MM.1S (cell line): ENCODE results near the gene BCAR3.

Experiments used
- EZH2 ChIP-seq: fragments of 300-600 bp; sonication (generic); optimal IDR thresholded peaks from 2 replicates; pipeline ENCODE3; 2017; ENCODE audit warnings: low read depth, mild to moderate bottlenecking, antibody characterized with exemption, low read length, mixed read lengths
- TF ChIP-seq, protein P1 (sequence below): fragments of 300-600 bp; sonication (generic); IDR thresholded peaks from 2 replicates; pipeline ENCODE4 v1.5.1; 2016; ENCODE audit warnings: antibody characterized with exemption, low read length, mixed read lengths

- TF ChIP-seq, protein P1, sequence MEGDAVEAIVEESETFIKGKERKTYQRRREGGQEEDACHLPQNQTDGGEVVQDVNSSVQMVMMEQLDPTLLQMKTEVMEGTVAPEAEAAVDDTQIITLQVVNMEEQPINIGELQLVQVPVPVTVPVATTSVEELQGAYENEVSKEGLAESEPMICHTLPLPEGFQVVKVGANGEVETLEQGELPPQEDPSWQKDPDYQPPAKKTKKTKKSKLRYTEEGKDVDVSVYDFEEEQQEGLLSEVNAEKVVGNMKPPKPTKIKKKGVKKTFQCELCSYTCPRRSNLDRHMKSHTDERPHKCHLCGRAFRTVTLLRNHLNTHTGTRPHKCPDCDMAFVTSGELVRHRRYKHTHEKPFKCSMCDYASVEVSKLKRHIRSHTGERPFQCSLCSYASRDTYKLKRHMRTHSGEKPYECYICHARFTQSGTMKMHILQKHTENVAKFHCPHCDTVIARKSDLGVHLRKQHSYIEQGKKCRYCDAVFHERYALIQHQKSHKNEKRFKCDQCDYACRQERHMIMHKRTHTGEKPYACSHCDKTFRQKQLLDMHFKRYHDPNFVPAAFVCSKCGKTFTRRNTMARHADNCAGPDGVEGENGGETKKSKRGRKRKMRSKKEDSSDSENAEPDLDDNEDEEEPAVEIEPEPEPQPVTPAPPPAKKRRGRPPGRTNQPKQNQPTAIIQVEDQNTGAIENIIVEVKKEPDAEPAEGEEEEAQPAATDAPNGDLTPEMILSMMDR: no peak
- no peak for TF ChIP-seq EZH2
Measured at GRCh38 chr1:93685918-93686317, 4.3 kb upstream of the BCAR3 start.
